ENCODE data around the gene PCSK1N. TPM values are rescaled to one million over a fixed set of nuclear protein-coding genes. Genes with fewer than 3 reads are reported as not detected.

PCSK1N gene
- total and polyA plus RNA-seq, 9 of the 15 experiments (the other 6 are each of a cell fraction or from before 2014, with no cell fraction given) = 0.07 to 0.55 (median 0.54) TPM; not detected in 6

- TF ChIP-seq MLLT1 (IDR thresholded peaks at IDR 0.05) (peak; percentile 59 to 85; a peak in 2 of 4 replicates), VEZF1 (CRISPR knock-in tag; IDR thresholded peaks at IDR 0.05) (peak; percentile 48), BCOR (IDR thresholded peaks at IDR 0.05) (0 out of 2 replicates have a peak, but pooled peaks have one; percentile 4), DPF2 (IDR thresholded peaks at IDR 0.05) (peak; percentile 31; the same call in 1 of the 2 replicates), ATF2 (CRISPR knock-in tag; IDR thresholded peaks at IDR 0.05) (no peak), TAF7 (tag; IDR thresholded peaks at IDR 0.05) (0 out of 2 replicates have a peak, but pooled peaks have one; percentile 12), ZBTB17 (CRISPR knock-in tag; IDR thresholded peaks at IDR 0.05) (no peak), NFATC3 (IDR thresholded peaks at IDR 0.05) (no peak), NKRF (IDR thresholded peaks at IDR 0.05; ENCODE audit: borderline replicate concordance) (0 out of 2 replicates have a peak, but pooled peaks have one; percentile 17), BCLAF1 (IDR thresholded peaks at IDR 0.05; ENCODE audit: borderline replicate concordance in 1 of 2, control insufficient read depth in 1 of 2, low read depth in 2 of 2, low read length in 1 of 2) (peak in 1 of 2 experiments; percentile 50; a peak in 1 of 4 replicates), ZSCAN32 (CRISPR knock-in tag; IDR thresholded peaks at IDR 0.05) (no peak)
Measured at GRCh38 chrX:48787505-48788443, 47.6 kb downstream of the PCSK1N start (continued).

Data from K562 (cell line).